HG02763 (cell line): Measurements from ENCODE around the gene ADAMTSL1.

Experiments used
- ATAC-seq: cut with Tn5 transposase; IDR thresholded peaks from one replicate; pipeline ENCODE4 v1.9.1; 2021; ENCODE audit warnings: mild to moderate bottlenecking, moderate library complexity; ENCODE audit not compliant: unreplicated experiment

Gene ADAMTSL1

GRCh38 chr9:18798106-18798505 is 324.2 kb downstream of the ADAMTSL1 start:
- ATAC-seq = no peak

DNA sequence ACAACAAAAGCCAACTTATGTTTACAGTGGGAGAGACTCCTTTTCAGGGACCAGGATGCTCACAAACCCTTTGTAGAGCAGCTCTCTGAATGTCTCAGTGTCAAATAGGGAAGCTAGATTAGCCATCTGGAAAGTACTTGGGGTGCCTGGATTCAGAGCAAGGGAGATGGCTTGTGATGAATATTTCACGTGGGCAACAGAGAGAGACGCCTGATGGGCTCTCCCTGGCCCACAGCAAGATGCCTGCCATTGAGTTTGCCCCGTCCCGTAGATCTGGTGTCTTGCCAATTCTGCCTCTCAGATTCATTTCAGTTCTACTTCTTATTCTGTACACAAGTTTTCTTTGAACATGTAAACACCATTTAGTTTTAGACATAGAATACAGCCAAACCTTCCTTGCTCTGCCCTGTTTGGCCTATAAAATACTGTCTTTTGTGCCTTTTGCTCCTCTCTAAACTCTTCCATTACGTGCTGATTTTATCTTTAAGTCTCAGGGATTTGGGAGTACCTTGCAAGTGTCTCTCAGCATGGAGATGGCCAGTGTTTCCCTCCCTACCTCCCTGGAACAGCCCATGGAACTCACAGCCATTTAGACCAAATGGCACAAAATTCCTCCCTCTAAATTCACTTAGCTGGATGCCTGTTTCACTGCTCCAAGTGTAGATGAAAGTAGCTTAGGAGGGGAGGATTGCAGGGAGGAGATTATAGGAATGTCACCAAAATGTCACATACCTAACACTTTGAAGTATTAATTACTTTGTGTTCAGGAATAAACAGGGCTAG is 324.7 kb downstream of the ADAMTSL1 start:
- ATAC-seq = no peak

DNA sequence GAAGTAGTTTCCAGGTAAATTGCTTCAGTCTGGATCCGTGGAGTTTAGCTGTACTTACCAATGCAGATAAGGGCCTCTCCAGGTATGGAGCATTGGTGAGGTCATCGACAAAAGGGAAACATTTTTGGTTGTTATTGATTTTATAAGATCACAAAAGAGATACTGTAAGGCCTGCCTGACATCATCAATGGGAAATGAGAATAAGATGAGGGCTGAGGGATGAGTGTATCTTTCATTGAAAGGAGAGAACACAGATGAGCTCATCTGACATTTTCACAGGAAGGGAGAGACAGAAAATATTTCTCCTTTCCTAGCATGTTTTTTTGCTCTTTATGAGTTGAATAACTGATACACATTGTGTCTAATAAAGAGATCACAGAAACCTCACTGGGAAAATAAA is 325.5 kb downstream of the ADAMTSL1 start:
- ATAC-seq = no peak

- ATAC-seq = no peak
These were observed 326.6 kb downstream of the ADAMTSL1 start for GRCh38 chr9:18800579-18800978.

GRCh38 chr9:18805386-18805785 is 331.4 kb downstream of the ADAMTSL1 start:
- no peak for ATAC-seq

GRCh38 chr9:18806232-18807080 is 332.5 kb downstream of the ADAMTSL1 start:
- ATAC-seq = no peak

DNA sequence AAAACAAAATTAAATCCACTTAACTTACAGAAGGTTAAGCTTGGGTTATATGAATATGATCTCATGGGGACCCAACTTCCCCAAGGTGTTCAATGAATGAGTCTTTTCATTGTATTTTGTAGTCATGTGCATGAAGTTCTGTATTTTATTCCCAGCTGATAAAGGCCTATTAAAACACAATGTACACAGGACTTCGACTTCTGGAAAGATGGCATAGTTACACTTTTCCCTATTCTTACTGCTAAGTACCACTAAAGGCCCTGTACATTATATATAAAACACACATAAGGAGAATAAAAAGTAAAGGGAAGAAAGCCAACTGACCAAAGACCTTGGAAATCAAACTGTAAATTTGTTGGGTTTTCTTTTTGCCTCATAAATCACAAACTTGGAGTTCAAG is 336.6 kb downstream of the ADAMTSL1 start:
- no peak for ATAC-seq

- no peak for ATAC-seq
These were observed 337.2 kb downstream of the ADAMTSL1 start for GRCh38 chr9:18811171-18811570.

GRCh38 chr9:18819418-18819817 is 345.5 kb downstream of the ADAMTSL1 start:
- no peak for ATAC-seq

DNA sequence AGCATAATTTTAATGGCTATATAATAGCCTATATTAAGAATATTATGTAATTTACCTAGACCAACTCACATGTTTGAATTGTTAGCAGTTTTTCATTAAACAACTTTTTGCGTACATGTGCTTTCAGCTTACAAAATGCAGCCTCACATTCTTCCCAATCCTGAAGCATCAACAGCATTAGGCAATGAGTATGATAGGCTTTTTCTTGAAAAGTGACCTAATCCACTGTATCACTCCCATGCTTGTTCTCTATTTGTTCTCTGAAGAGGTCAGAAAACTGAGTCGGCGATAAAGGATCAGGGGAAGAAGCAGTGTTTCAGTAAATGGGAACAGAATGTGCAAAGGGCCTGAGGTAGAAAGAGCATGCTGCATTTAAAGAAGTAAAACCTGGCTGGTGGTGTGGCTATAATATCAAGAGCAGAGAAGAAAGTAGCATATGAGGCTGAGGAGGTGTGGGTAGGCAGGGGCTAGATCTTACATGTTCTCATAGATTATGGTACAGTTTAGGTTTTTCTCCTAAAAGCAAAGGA is 346.7 kb downstream of the ADAMTSL1 start:
- no peak for ATAC-seq

- no peak for ATAC-seq
These were observed 347.8 kb downstream of the ADAMTSL1 start for GRCh38 chr9:18821788-18822187.

DNA sequence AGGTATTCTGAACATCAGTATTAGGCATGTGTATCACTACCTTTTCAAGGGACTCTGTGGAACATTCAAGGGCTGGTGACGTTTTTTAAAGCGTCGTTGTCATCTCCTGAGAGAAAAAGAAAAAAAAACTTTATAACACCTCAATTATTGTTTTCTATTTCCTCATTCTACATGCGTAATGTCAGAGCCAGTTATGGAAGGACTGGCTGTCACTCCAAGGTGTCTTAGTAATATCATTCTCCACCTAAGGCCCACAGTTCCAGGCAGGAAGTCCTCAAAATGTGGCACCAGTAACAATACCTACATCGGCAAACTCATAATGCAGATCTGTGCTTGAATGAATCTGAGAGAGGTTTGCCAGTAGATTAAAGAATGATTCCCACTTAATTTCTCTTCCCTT is 348.9 kb downstream of the ADAMTSL1 start:
- ATAC-seq = no peak

GRCh38 chr9:18824095-18824666 is 350.2 kb downstream of the ADAMTSL1 start:
- ATAC-seq = no peak

DNA sequence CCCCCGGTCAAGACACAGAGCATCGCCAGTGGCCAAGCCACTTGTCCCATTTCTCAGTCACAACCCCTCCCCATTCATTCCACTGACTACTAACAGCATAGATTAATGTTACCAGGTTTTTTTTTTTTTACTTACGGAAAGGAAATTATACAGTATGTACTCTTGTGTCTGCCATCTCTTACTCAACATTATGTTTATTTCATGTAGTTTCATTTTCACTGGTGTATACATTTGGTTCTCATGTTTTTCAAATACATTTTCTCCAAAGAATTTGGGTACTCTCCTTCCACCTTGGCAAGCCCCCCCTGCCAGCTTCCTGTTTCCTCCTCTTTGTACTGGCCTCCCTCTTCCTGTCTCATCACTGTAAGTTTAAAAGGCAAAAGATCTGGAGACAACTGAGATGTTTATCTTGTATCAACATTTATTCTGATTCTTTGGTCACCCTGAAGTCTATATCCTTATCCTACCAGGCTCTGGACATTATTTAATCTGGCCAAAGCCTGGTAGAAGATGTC is 351.8 kb downstream of the ADAMTSL1 start:
- no peak for ATAC-seq

- ATAC-seq = no peak
These were observed 352.3 kb downstream of the ADAMTSL1 start for GRCh38 chr9:18826248-18826647.

- ATAC-seq = no peak
These were observed 355.1 kb downstream of the ADAMTSL1 start for GRCh38 chr9:18829066-18829465.

DNA sequence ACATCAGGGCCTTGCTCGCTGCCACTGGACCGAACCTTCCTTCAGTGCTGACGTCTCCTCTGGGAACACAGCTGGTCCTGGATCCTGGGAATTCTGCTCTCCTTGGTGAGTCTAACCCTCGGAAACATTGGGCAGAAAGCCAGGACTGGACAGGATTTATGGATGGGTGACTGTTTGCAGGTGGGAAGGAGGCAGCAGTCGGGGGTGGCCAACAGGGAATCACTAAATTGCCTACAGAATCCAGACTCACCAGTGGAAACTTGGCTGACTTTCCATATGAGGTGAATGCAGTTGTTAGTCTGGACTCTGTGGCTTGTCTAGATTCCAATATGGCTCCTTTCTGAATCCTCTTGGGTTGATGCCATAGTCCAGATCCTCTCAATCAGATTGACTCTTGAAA is 355.9 kb downstream of the ADAMTSL1 start:
- ATAC-seq = no peak

DNA sequence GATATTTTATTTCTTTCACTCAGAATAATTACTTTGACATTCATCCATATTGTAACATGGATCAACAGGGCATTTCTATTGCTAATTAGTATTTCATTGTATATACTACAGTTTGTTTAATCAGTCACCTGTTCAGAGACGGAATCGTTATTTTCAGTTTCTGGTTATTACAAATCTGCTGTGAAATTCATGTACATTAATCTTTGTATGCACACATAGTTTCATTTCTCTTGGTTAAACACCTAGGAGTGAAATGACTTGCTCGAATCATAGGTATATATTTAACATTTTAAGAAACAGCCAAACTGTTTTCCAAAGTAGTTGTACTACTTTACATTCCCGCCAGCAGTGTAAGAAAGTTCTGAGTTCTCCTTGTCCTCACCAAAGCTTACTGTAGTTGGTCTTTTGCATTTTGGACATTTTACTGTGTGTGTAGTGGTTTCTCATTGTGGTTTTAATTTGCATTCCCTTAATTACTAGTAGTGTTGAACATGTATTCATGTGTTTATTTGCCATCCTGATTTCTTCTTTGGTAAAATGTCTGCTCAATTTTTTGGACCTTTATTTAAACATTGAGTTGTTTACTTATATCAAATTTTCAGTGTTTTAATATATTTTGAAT is 360.9 kb downstream of the ADAMTSL1 start:
- peak; percentile 45 for ATAC-seq

- ATAC-seq = no peak
These were observed 363.4 kb downstream of the ADAMTSL1 start for GRCh38 chr9:18837402-18837801.

- ATAC-seq = no peak
These were observed 373.8 kb downstream of the ADAMTSL1 start for GRCh38 chr9:18847576-18848275.
